PC-3 (cell line): ENCODE measurements around the gene SRP14. TPM values are rescaled to one million over a fixed set of nuclear protein-coding genes. Genes with fewer than 3 reads are reported as not detected.
"Not testable (repeated sequence)": the region's sequence is repeated elsewhere in the genome, so short reads cannot be mapped to it uniquely, and the experiment has no call there.

Experiments used
- ATAC-seq: fragments of 200-7000 bp; cut with Tn5 transposase; 2 replicates; pipeline ENCODE4 v1.9.1; 2020; ENCODE audit warnings: mild to moderate bottlenecking, moderate library complexity
- BruUV-seq: library from RNA; stranded (reverse); fragments of 400-500 nt; replicated peaks from 2 replicates; lab custom pipeline; 2021; lab: Mats Ljungman, UMichigan
- CTCF ChIA-PET: fragments of 300-600 bp; sonication (Branson Sonifier 250); formaldehyde crosslinking; loops from one replicate; lab custom pipeline; 2022; ENCODE audit warnings: antibody characterized with exemption; lab: Charles Lee
- POLR2A ChIA-PET: fragments of 300-600 bp; sonication (Branson Sonifier 250); formaldehyde crosslinking; loops from one replicate; lab custom pipeline; 2022; ENCODE audit warnings: antibody characterized with exemption; ENCODE audit not compliant: unreplicated experiment; lab: Charles Lee
- DNase-seq: peaks from one replicate; pipeline ENCODE4 v3.0.0-alpha.2; 2015
- H2AFZ ChIP-seq: fragments of 300-600 bp; sonication (generic); 2 replicates; pipeline ENCODE4 v1.6.0; 2016; ENCODE audit warnings: antibody characterized with exemption, low read length
- H3F3A ChIP-seq: fragments of 300-600 bp; sonication (generic); one replicate; pipeline ENCODE4 v1.6.0; 2017; ENCODE audit warnings: antibody characterized with exemption, low read length, control low read depth, mild to moderate bottlenecking; ENCODE audit not compliant: unreplicated experiment
- H3K27ac ChIP-seq: fragments of 300-600 bp; sonication (generic); 2 replicates; pipeline ENCODE4 v1.5.1; 2016; ENCODE audit warnings: mild to moderate bottlenecking, low read length
- H3K27me3 ChIP-seq: fragments of 300-600 bp; sonication (generic); 2 replicates; pipeline ENCODE4 v1.6.1; 2016; ENCODE audit warnings: low read length, mixed read lengths
- H3K36me3 ChIP-seq: fragments of 300-600 bp; sonication (generic); 2 replicates; pipeline ENCODE4 v1.6.1; 2016; ENCODE audit warnings: low read depth, mixed run types, low read length, mixed read lengths
- H3K4me1 ChIP-seq: fragments of 300-600 bp; sonication (generic); 2 replicates; pipeline ENCODE4 v1.5.1; 2016; ENCODE audit warnings: low read length; ENCODE audit not compliant: insufficient read depth
- H3K4me2 ChIP-seq: fragments of 300-600 bp; sonication (generic); 2 replicates; pipeline ENCODE4 v1.6.0; 2016; ENCODE audit warnings: low read length
- H3K4me3 ChIP-seq: fragments of 300-600 bp; sonication (generic); 2 replicates; pipeline ENCODE4 v1.5.1; 2016; ENCODE audit warnings: mild to moderate bottlenecking, low read length, mixed read lengths
- H3K79me2 ChIP-seq: fragments of 300-600 bp; sonication (generic); 2 replicates; pipeline ENCODE4 v1.6.1; 2017; ENCODE audit warnings: low read length, mixed read lengths
- H3K9ac ChIP-seq: fragments of 300-600 bp; sonication (generic); 2 replicates; pipeline ENCODE4 v1.6.0; 2016; ENCODE audit warnings: mild to moderate bottlenecking, low read length
- H3K9me2 ChIP-seq: fragments of 300-600 bp; sonication (generic); replicated peaks from 2 replicates; pipeline ENCODE4 v1.6.1; 2016; ENCODE audit warnings: mixed run types, low read length, mixed read lengths
- H3K9me3 ChIP-seq: fragments of 300-600 bp; sonication (generic); 2 replicates; pipeline ENCODE4 v1.6.1; 2016; ENCODE audit warnings: low read length, mixed read lengths
- H4K20me1 ChIP-seq: fragments of 300-600 bp; sonication (generic); 2 replicates; pipeline ENCODE4 v1.6.1; 2016; ENCODE audit warnings: low read length, mixed read lengths
- CTCF ChIP-seq: fragments of 300-600 bp; sonication (generic); conservative IDR thresholded peaks from 2 replicates; pipeline ENCODE4 v1.5.1; 2017; ENCODE audit warnings: antibody characterized with exemption, low read depth, mild to moderate bottlenecking, low read length
- EZH2 ChIP-seq: fragments of 300-600 bp; sonication (generic); IDR thresholded peaks from one replicate; pipeline ENCODE4 v1.6.1; 2017; ENCODE audit warnings: antibody characterized with exemption, mild to moderate bottlenecking, low read length; ENCODE audit not compliant: unreplicated experiment
- EZH2phosphoT487 ChIP-seq: fragments of 300-600 bp; sonication (generic); IDR thresholded peaks from 2 replicates; pipeline ENCODE4 v1.6.1; 2018; ENCODE audit warnings: mild to moderate bottlenecking, antibody characterized with exemption, low read length, borderline replicate concordance
- intact Hi-C: fragments of 100-400 bp; cut with micrococcal nuclease; formaldehyde crosslinking; loops from 2 replicates; pipeline ENCODE4 v1.9.0; 2023
- total RNA-seq: library from RNA; depleted of rRNA; stranded (reverse); fragments of >200 nt; gene quantifications from 2 replicates; pipeline ENCODE4 v1.2.3, GENCODE V29; 2014

The SRP14 gene
- total RNA-seq, 1 experiment from 2014 or later: 362 TPM

DNA sequence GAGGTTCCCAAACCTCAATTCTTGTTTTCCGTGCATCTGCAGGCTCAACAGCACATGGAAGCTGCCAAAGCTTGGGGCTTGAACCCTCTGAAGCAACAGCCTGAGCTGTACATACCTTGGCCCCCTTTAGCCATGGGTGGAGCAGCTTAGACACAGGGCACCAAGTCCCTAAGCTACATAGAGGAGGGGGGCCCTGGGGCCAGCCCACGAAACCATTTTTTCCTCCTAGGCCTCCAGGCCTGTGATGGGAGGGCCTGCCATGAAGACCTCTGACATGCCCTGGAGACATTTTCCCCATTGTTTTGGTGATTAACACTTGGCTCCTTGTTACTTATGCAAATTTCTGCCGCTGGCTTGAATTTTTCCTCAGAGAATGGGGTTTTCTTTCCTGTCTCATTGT is 24.6 kb downstream of the SRP14 start:
- no peak overlapping the region for H3K9ac ChIP-seq
- no peaks in the 10 kb centered on the region for H3K79me2 ChIP-seq
- intact Hi-C loops: no loop called here
- H3K27me3 ChIP-seq: no peaks in the 10 kb centered on the region
- H2AFZ ChIP-seq: no peak overlapping the region
- H3F3A ChIP-seq: no peaks in the 10 kb centered on the region
- H3K4me3 ChIP-seq: no peak overlapping the region
- H4K20me1 ChIP-seq: no peaks in the 10 kb centered on the region
- H3K9me2 ChIP-seq: no peaks in the 10 kb centered on the region
- no peaks in the 10 kb centered on the region for H3K4me1 ChIP-seq
- H3K36me3 ChIP-seq: peaks cover 81% of the 10 kb centered on the region
- DNase-seq (no peak), ATAC-seq (no peak)
- ChIA-PET POLR2A (no interaction called here), CTCF (no interaction called here)
- no peak overlapping the region for H3K4me2 ChIP-seq
- TF ChIP-seq CTCF (no peak), EZH2phosphoT487 (no peak), EZH2 (no peak)
- H3K9me3 ChIP-seq: peaks cover 11% of the 10 kb centered on the region; the same call in 1 of the 2 replicates
- H3K27ac ChIP-seq: no peak overlapping the region
- no TSS peak for BruUV-seq

- H3K9ac ChIP-seq: not testable (repeated sequence)
- H3K36me3 ChIP-seq: peaks cover 78% of the 10 kb centered on the region
Observed at GRCh38 chr15:40013372-40013771, 25.6 kb downstream of the SRP14 start.

GRCh38 chr15:40011303-40011702 is 27.7 kb downstream of the SRP14 start:
- Histone ChIP-seq H3K27me3 (no peaks in the 10 kb centered on the region), H3K4me1 (peaks cover 1% of the 10 kb centered on the region; the same call in 1 of the 2 replicates), H3K9me3 (peaks cover 11% of the 10 kb centered on the region; the same call in 1 of the 2 replicates), H3K79me2 (no peaks in the 10 kb centered on the region), H4K20me1 (no peaks in the 10 kb centered on the region), H3K27ac (no peak overlapping the region), H3F3A (no peaks in the 10 kb centered on the region), H2AFZ (no peak overlapping the region), H3K4me2 (no peak overlapping the region), H3K36me3 (peaks cover 93% of the 10 kb centered on the region), H3K9ac (no peak overlapping the region), H3K4me3 (no peak overlapping the region), H3K9me2 (no peaks in the 10 kb centered on the region)
- ChIA-PET POLR2A (no interaction called here), CTCF (no interaction called here)
- ATAC-seq (no peak), DNase-seq (no peak)
- intact Hi-C loops: no loop called here
- no peak for TF ChIP-seq CTCF
- TF ChIP-seq EZH2phosphoT487: no peak
- TF ChIP-seq EZH2: no peak
- no TSS peak for BruUV-seq

More at GRCh38 chr15:40013372-40013771, 25.6 kb downstream of the SRP14 start:
- H2AFZ ChIP-seq, CTCF ChIA-PET, ATAC-seq, H3K27ac ChIP-seq, H3K9me2 ChIP-seq, H3F3A ChIP-seq, intact Hi-C loops, H3K4me2 ChIP-seq, DNase-seq, H3K4me1 ChIP-seq, H3K4me3 ChIP-seq, POLR2A ChIA-PET, H3K27me3 ChIP-seq, H4K20me1 ChIP-seq, H3K79me2 ChIP-seq, BruUV-seq: not testable (repeated sequence)
- H3K9me3 ChIP-seq: peaks cover 11% of the 10 kb centered on the region; the same call in 1 of the 2 replicates
